SU-DHL-6 (cell line): ENCODE results near the gene POLR2C.

ENCODE experiments used
- H2AFZ ChIP-seq: fragments of 200-600 bp; sonication (generic); 2 replicates; pipeline ENCODE4 v1.6.1; 2014; ENCODE audit warnings: low read depth, mild to moderate bottlenecking, moderate library complexity, mixed read lengths, antibody characterized with exemption, low read length; ENCODE audit not compliant: severe bottlenecking
- H3F3A ChIP-seq: fragments of 200-600 bp; shearing (Covaris generic); 2 replicates; pipeline ENCODE4 v1.6.0; 2016; ENCODE audit warnings: antibody characterized with exemption, mild to moderate bottlenecking; ENCODE audit not compliant: insufficient read depth
- H3K27ac ChIP-seq: fragments of 200-600 bp; sonication (generic); 2 replicates; pipeline ENCODE4 v1.5.1; 2016; ENCODE audit warnings: low read depth, mild to moderate bottlenecking, low read length, moderate library complexity, mixed read lengths
- H3K27me3 ChIP-seq: fragments of 200-600 bp; sonication (generic), shearing (Covaris generic); 2 replicates; pipeline ENCODE4 v1.6.0; 2014; ENCODE audit warnings: mild to moderate bottlenecking, low read length
- H3K36me3 ChIP-seq: fragments of 200-600 bp; sonication (generic); 2 replicates; pipeline ENCODE4 v1.6.1; 2014; ENCODE audit warnings: mild to moderate bottlenecking, low read length, mixed read lengths
- H3K4me2 ChIP-seq: fragments of 300-600, 200-600 bp; shearing (Covaris generic), sonication (generic); 2 replicates; pipeline ENCODE4 v1.6.0; 2014; ENCODE audit warnings: low read length, low read depth, mild to moderate bottlenecking; ENCODE audit not compliant: poor library complexity, severe bottlenecking
- H3K4me3 ChIP-seq: fragments of 200-600 bp; sonication (generic); 2 replicates; pipeline ENCODE4 v1.5.1; 2014; ENCODE audit warnings: antibody characterized with exemption, low read length, mild to moderate bottlenecking, mixed read lengths; ENCODE audit not compliant: insufficient read depth, poor library complexity, severe bottlenecking
- H3K79me2 ChIP-seq: fragments of 200-600 bp; sonication (generic); 2 replicates; pipeline ENCODE4 v1.6.1; 2014; ENCODE audit warnings: mild to moderate bottlenecking, low read length, moderate library complexity; ENCODE audit not compliant: insufficient read depth
- H3K9ac ChIP-seq: fragments of 200-600 bp; sonication (generic); 2 replicates; pipeline ENCODE4 v1.7.0; 2014; ENCODE audit warnings: mild to moderate bottlenecking, low read length
- H3K9me2 ChIP-seq: fragments of 200-600 bp; sonication (generic); replicated peaks from 2 replicates; pipeline ENCODE4 v1.6.1; 2014; ENCODE audit warnings: low read length; ENCODE audit not compliant: insufficient read depth
- H3K9me3 ChIP-seq: fragments of 200-600 bp; sonication (generic); 2 replicates; pipeline ENCODE4 v1.6.1; 2014; ENCODE audit warnings: low read length, mixed read lengths; ENCODE audit not compliant: insufficient read depth
- H4K20me1 ChIP-seq: fragments of 200-600 bp; sonication (generic); 2 replicates; pipeline ENCODE4 v1.6.1; 2014; ENCODE audit warnings: low read depth, mild to moderate bottlenecking, antibody characterized with exemption, low read length, moderate library complexity, mixed read lengths
- EZH2phosphoT487 ChIP-seq: fragments of 200-600 bp; sonication (generic), shearing (Covaris generic); conservative IDR thresholded peaks from 2 replicates; pipeline ENCODE4 v1.6.1; 2018; ENCODE audit warnings: mild to moderate bottlenecking, antibody characterized with exemption, low read length, moderate library complexity, mixed read lengths
- TF ChIP-seq, protein P1 (sequence below): fragments of 200-600 bp; sonication (generic); IDR thresholded peaks from one replicate; pipeline ENCODE4 v1.5.1; 2017; ENCODE audit warnings: antibody characterized with exemption, mild to moderate bottlenecking, low read length, moderate library complexity; ENCODE audit not compliant: insufficient read depth, poor library complexity, severe bottlenecking

Gene POLR2C

DNA sequence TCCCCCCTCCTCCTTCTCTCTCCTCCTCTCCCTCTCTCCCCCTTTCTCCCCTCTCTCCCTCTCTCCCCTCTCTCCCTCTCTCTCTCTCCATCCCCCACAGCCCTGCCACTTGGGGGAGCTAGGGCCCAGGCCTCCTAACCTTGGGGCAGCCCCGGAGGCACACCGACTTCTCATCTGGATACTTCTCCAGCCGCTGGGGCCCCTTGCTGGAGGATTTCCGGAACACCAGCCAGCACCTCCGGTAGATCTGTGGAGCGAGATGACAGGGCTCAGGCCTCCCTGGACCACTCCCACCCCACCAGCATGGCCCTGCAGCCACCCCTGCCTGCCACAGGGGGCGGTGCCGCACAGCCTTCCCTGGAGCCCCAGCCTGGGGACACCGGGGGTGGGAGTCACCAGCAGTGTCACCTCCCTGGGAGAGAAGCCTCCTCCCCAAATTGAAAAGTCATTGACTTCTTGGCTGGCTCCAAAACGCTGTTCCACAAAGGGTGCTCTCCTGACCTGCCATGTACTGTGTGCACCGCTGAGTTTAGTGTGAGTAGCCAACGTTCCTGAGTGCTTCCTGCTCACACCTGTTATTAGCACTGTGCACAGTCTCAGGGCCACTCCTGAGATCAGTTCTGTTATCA, 13.3 kb downstream of the POLR2C start:
- Histone ChIP-seq H3K4me3 (no peak overlapping the region), H3K79me2 (no peaks in the 10 kb centered on the region), H3K9ac (no peak overlapping the region), H3K4me2 (no peak overlapping the region), H3K9me3 (no peaks in the 10 kb centered on the region), H3K27ac (no peak overlapping the region), H3F3A (no peaks in the 10 kb centered on the region), H4K20me1 (no peaks in the 10 kb centered on the region), H3K36me3 (no peaks in the 10 kb centered on the region), H2AFZ (no peak overlapping the region), H3K27me3 (no peaks in the 10 kb centered on the region), H3K9me2 (no peaks in the 10 kb centered on the region)
- TF ChIP-seq, protein P1, sequence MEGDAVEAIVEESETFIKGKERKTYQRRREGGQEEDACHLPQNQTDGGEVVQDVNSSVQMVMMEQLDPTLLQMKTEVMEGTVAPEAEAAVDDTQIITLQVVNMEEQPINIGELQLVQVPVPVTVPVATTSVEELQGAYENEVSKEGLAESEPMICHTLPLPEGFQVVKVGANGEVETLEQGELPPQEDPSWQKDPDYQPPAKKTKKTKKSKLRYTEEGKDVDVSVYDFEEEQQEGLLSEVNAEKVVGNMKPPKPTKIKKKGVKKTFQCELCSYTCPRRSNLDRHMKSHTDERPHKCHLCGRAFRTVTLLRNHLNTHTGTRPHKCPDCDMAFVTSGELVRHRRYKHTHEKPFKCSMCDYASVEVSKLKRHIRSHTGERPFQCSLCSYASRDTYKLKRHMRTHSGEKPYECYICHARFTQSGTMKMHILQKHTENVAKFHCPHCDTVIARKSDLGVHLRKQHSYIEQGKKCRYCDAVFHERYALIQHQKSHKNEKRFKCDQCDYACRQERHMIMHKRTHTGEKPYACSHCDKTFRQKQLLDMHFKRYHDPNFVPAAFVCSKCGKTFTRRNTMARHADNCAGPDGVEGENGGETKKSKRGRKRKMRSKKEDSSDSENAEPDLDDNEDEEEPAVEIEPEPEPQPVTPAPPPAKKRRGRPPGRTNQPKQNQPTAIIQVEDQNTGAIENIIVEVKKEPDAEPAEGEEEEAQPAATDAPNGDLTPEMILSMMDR = peak; percentile 96
- no peak for TF ChIP-seq EZH2phosphoT487

DNA sequence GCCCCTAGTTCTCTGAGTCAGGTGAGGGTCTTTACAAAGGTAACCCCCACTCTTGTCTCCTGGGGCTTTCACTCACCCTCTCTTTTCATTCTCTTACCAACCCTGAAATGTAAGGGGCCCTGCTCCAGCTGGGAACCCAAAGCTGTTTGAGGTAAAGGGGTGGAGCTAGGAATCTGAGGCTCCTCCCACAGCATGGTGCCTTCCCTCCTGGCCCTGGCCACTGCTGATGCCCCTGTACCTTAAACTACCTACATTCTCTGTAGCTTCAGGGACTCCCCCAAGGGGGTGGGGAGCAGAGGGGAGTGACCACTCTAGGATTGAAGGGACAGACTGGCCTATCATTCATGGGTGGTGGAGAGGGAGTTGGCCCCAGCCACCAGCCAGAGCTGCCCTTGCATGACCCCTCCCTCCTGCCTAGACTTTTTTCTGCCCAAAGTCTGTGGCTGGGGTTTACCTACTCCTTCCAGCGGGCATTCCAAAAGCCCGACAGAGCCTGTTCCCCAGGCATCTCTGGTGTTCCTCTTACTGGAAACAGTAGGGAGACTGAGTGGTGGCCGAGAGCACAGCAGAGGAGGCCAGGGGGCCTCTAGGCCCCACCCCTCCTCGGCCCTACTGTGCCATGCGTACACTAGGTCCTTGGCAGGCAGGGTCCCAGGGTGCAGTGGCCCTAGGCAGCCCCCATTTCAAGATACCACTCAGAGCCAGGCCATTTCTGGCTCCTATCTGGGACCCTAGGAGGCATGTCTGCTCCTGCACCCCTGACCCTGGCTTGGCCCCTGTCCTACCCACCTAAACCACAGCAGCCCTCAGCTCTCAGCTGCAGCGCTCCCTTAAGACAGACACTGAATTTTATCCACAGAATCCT, 14.3 kb downstream of the POLR2C start:
- H3F3A ChIP-seq = no peaks in the 10 kb centered on the region
- H3K9ac ChIP-seq = no peak overlapping the region
- H3K9me3 ChIP-seq = no peaks in the 10 kb centered on the region
- H3K4me2 ChIP-seq = no peak overlapping the region
- H3K27ac ChIP-seq = no peak overlapping the region
- no peaks in the 10 kb centered on the region for H4K20me1 ChIP-seq
- H3K79me2 ChIP-seq = no peaks in the 10 kb centered on the region
- TF ChIP-seq, protein P1 = no peak
- TF ChIP-seq EZH2phosphoT487 = no peak
- no peaks in the 10 kb centered on the region for H3K9me2 ChIP-seq
- H3K4me3 ChIP-seq = no peak overlapping the region
- H2AFZ ChIP-seq = no peak overlapping the region
- H3K27me3 ChIP-seq = no peaks in the 10 kb centered on the region
- no peaks in the 10 kb centered on the region for H3K36me3 ChIP-seq

DNA sequence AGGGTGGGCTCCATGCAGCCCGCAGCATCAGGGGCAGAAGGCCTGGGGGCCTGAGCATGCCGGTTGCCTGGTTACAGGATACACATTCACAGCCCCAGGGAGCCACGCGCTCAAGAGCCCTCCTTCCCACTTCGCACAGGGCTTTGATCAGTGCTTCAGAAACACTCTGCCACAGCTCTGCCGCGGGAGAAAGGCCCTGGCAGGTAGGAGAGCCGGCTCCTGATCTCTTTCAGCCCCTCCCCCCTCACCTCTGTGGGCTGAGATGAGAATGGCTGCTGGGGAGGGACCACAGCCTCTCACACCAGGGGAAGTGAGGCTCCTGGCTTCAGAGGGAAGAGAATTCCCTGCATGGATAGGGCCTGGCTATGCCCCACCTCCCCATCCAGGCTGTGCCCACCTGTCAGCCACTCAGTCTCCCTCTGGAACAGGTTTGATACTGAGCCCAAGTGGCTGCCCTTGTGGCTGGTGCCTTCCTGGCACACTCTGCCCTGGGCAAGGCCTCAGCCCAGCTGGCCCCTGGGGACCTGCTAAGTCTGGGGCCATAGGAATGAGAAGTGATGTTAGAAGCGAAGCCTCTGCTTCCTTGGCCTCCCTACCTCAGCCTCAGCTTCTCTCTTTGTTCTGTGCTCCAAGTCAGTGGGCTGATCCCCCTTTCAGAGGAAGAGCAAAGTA, 15.2 kb downstream of the POLR2C start:
- Histone ChIP-seq H3K9me2 (no peaks in the 10 kb centered on the region), H3K4me3 (no peak overlapping the region), H4K20me1 (no peaks in the 10 kb centered on the region), H3F3A (no peaks in the 10 kb centered on the region), H3K36me3 (no peaks in the 10 kb centered on the region), H3K79me2 (no peaks in the 10 kb centered on the region), H3K9me3 (no peaks in the 10 kb centered on the region), H3K27ac (no peak overlapping the region), H3K4me2 (no peak overlapping the region), H3K9ac (no peak overlapping the region), H3K27me3 (no peaks in the 10 kb centered on the region), H2AFZ (no peak overlapping the region)
- TF ChIP-seq EZH2phosphoT487 = no peak
- TF ChIP-seq, protein P1 = no peak
